GM19025 (cell line): Measurements from ENCODE around the gene PPP1R14B.
"Not testable (repeated sequence)": the region's sequence is repeated elsewhere in the genome, so short reads cannot be mapped to it uniquely, and the experiment has no call there.

Experiments used
- ATAC-seq: cut with Tn5 transposase; IDR thresholded peaks from one replicate; pipeline ENCODE4 v1.9.1; 2021; ENCODE audit warnings: mild to moderate bottlenecking, low read depth, moderate library complexity; ENCODE audit not compliant: unreplicated experiment

PPP1R14B gene

DNA sequence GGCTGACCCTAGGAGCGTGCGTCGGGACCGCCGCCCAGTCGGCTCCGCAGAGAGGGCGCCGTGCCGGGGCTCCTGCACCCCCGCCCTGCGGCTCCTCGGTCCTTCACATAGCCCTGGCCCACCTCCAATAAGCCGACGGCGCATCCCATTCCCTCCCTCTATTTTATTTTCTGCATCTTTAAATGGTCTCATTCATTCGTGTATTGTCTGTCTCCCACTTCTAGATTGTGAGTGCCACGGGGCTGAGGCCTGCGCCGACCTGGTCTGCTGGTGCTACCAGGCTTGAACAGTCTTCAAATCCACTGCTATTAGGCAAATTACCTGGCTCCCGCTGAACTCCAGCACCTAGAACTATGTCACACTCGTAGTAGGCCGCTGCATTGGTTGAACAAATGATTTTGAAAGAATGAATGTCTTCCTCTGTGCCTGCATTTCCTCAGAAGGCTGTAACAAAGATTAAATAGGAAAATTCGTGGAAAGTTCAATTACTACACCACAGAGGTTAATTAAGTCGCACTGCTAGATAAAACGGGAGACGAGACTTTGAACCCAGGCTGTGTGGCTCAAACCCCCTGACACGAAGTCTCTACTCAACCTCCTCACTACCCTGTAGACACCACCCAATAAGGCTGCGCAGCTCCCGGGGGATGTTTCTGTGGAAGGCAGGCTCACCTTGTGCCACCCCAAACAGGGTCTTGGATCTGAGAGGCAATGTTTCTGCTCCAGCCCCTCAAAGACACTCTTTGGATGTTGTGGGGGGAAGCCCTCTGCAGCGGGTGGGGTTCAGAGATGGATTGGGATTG is 1.2 kb upstream of the PPP1R14B start:
- no peak for ATAC-seq

DNA sequence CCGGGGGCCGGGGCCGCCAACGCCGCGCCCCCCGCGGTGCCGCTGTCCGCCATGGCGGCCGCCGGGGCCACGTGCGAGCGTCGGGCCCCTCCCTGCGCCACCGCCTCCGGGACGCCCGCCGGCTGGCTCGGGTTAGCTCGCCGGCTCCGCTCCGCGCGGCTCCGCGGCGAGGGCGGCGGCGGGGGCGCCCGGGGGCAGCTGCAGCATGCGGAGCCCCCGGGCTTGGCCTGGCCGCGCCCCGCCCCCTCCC is 197 bp downstream of the PPP1R14B start:
- not testable (repeated sequence) for ATAC-seq

GRCh38 chr11:64245797-64246620 is 734 bp downstream of the PPP1R14B start:
- no peak for ATAC-seq

- ATAC-seq = no peak
Observed at GRCh38 chr11:64245401-64245796, 1.3 kb downstream of the PPP1R14B start.

- no peak for ATAC-seq
Observed at GRCh38 chr11:64244966-64245365, 1.8 kb downstream of the PPP1R14B start.

DNA sequence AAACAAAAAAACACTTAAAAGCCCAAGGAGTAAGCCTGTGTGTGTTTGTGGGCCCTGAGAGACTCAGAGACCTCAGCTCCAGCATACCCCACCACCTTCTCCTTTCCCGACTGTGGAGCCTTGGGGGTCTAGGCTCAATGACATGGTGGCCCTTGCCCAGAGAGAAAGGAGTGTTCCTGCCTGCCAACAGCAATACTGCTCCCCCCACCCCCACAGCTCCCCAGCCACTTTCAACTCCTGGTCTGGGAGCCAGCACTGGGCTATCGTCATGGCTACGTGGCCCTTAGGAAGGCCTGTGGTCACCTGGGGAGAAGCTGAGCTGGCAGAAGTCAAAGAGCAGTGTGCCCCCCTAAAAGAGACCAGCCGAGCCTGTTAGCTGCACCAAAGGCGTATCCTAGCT is 2.6 kb downstream of the PPP1R14B start:
- ATAC-seq = no peak

DNA sequence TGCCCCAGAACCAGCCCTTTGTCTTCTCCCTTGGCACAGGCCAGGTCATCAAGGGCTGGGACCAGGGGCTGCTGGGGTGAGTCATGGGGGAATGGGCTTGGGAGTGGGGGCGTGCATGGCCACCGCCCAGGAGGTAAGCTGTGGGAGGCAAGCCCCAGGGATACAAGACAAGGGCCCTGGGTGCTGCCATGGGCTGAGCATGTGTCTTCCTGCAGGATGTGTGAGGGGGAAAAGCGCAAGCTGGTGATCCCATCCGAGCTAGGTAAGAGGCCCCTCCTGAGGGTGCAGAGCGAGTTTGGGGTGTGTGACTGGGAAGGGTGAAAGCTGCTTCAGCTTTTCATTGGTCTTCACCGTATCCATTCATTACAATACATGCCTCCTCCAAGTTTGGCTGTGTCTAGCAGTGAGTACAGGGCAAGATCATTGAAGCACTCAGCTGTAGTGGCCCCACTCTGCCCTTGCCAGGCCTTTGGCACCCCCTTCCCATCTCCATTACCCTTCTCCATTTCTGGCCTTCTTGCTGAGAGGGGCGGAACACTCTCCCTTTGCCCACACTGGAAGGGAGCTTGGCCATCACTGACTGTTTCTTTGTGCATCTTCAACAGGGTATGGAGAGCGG is 3.4 kb downstream of the PPP1R14B start:
- ATAC-seq = no peak

- ATAC-seq = peak; percentile 3
Observed at GRCh38 chr11:64241491-64242374, 5.0 kb downstream of the PPP1R14B start.

- peak; percentile 57 for ATAC-seq
Observed at GRCh38 chr11:64241241-64241490, 5.6 kb downstream of the PPP1R14B start.

GRCh38 chr11:64240435-64241240 is 6.1 kb downstream of the PPP1R14B start, which contains the start of gene FKBP2:
Gene FKBP2 (plus strand): TSS chr11:64241095. CDS start chr11:64242388, 1,293 bp downstream.
- ATAC-seq = peak; percentile 41

- ATAC-seq = peak; percentile 3
Observed at GRCh38 chr11:64239662-64240434, 6.9 kb downstream of the PPP1R14B start.

GRCh38 chr11:64238999-64239398 is 7.7 kb downstream of the PPP1R14B start:
- no peak for ATAC-seq

DNA sequence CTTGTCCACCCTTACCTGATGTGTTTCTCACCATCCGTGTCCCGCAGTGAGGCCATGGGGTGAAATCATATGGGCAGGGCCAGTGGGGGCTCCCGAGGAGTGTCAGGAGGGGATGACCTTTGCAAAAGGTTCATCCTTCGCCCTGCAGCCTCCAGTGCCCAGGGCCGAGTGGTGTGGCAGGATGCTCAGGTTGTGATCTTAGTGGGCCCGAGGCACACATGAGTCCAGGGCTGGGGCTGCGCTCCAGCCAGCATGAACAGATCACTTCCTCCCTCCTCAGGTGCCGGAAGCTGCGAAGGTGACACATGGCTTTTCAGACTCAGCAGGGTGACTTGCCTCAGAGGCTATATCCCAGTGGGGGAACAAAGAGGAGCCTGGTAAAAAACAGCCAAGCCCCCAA is 8.7 kb downstream of the PPP1R14B start:
- ATAC-seq = no peak

GRCh38 chr11:64237484-64237951 is 9.2 kb downstream of the PPP1R14B start:
- ATAC-seq = no peak

DNA sequence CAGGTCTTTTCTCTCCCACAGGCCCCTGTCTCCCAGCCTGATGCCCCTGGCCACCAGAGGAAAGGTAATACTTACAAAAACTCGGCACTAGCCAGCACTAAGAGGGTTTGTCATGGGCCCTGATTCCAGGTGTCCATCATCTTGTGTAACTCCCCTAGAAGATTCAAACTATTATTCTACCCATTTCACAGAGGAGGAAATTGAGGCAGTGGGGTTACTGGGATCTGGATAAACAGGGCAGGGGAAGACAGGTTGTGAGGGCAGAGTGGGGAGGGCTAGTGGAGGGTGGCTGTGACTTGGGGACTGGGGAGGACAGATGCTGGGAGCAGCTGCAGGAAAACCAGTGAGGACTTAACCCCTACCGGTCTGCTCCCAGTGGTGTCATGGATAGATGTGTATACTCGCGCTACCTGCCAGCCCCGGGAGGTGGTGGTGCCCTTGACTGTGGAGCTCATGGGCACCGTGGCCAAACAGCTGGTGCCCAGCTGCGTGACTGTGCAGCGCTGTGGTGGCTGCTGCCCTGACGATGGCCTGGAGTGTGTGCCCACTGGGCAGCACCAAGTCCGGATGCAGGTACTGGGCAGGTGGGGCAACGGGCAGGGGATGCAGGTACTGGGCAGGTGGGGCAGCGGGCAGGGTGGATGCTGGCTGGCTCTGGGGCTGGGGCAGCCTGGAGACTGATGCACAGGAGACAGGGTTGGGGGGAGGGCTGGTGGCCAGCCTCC is 11.1 kb downstream of the PPP1R14B start:
- no peak for ATAC-seq

DNA sequence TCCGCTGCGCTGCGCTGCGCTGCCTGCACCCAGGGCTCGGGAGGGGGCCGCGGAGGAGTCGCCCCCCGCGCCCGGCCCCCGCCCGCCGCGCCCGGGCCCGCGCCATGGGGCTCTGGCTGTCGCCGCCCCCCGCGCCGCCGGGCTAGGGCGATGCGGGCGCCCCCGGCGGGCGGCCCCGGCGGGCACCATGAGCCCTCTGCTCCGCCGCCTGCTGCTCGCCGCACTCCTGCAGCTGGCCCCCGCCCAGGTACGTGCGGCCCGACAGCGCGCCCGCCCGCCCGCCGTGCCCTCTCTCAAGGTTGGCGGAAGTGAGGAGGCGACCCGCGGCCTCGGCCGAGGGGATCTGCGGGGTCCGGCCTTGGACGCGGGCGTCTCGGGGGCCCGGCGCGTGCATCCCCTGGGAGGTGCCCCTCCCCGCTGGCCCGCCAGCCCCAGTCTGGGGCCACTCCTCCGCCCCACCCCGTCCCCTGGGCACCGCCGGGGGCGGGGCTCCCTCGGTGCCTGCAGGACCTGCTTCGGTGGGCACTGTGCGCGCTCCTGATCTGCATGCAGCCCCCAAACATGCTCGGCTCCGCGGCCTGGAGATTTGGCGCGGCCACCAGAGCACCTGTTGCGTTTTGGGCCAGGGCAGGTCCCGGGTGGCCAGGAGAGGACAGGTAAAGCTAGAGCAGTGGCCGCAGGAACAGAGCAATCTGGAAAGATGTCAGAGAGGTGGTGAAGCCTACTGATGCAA is 11.9 kb downstream of the PPP1R14B start:
- peak; percentile 32 for ATAC-seq

DNA sequence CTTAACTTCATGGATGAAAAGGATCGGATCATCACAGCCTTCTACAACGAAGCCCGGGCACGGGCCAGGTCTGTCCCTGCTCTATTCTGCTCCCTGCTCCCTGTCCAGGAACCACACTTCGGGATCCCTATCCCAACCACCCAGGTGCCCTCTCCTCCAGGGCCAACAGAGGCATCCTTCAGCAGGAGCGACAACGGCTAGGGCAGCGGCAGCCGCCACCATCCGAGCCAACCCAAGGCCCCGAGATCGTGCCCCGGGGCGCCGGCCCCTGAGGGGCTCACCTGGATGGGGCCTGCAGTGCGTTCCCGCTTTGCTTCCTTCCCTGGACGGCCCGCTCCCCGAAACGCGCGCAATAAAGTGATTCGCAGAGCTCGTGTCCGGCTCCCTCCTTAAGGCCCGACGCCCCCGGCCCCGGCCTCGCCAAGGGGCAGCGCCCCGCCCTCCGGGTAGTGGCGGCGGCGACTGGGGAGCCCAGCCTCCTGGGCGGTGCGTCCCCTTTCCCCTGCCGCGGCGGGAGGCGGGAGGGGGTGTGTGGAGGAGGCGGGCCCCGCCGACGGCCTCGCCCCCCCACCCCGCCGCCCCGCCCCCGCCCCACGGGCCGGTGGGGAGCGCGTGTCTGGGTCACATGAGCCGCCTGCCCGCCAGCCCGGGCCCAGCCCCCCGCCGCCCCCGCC is 12.7 kb downstream of the PPP1R14B start, which contains the start of gene VEGFB:
Gene VEGFB (plus strand): TSS at position 672 of the 674 bp plus-strand sequence. CDS start 250 bp downstream, outside the sequence.
- ATAC-seq = peak; percentile 40
